Measurements from ENCODE around the gene MAGED2.

MAGED2 gene

GRCh38 chrX:54794028-54794427 is 13.5 kb upstream of the MAGED2 start:
- TF ChIP-seq, protein P1, sequence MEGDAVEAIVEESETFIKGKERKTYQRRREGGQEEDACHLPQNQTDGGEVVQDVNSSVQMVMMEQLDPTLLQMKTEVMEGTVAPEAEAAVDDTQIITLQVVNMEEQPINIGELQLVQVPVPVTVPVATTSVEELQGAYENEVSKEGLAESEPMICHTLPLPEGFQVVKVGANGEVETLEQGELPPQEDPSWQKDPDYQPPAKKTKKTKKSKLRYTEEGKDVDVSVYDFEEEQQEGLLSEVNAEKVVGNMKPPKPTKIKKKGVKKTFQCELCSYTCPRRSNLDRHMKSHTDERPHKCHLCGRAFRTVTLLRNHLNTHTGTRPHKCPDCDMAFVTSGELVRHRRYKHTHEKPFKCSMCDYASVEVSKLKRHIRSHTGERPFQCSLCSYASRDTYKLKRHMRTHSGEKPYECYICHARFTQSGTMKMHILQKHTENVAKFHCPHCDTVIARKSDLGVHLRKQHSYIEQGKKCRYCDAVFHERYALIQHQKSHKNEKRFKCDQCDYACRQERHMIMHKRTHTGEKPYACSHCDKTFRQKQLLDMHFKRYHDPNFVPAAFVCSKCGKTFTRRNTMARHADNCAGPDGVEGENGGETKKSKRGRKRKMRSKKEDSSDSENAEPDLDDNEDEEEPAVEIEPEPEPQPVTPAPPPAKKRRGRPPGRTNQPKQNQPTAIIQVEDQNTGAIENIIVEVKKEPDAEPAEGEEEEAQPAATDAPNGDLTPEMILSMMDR (IDR thresholded peaks at IDR 0.05; ENCODE audit: poor library complexity, severe bottlenecking) = no peak
- no peaks in the 10 kb centered on the region for H3K4me1 ChIP-seq (ENCODE audit: insufficient read depth, poor library complexity, severe bottlenecking)
- no peaks in the 10 kb centered on the region for H3K27me3 ChIP-seq (ENCODE audit: insufficient read depth, poor library complexity, severe bottlenecking)
- DNase-seq (ENCODE audit: low spot score) (no peak), ATAC-seq (ENCODE audit: low read depth) (no peak)
- no peak overlapping the region for H3K27ac ChIP-seq (ENCODE audit: poor library complexity, severe bottlenecking)
- no peaks in the 10 kb centered on the region for H3K36me3 ChIP-seq (ENCODE audit: low read depth)
- no peak overlapping the region for H3K4me3 ChIP-seq (ENCODE audit: severe bottlenecking)
- H3K9me3 ChIP-seq (ENCODE audit: severe bottlenecking) = no peaks in the 10 kb centered on the region

DNA sequence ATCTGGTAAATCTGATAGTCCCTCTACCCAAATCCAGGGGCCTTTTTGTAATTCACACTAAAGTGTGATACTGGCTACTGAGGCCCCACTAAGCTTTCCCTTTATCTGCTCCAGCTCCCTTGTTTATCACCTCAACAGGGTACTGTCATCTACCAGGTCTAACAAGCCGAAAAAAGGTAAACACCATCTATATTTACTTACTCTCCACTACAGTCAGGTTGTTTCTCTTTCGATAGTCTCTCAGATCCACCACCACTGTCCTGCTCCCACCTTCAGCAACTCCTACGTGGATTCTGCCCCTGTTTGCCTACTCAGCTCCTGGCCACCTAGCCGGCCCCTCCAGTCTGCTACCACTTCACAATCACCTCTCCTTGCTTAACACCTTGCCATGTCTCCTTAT is 12.8 kb upstream of the MAGED2 start:
- Histone ChIP-seq H3K4me3 (ENCODE audit: severe bottlenecking) (no peak overlapping the region), H3K27ac (ENCODE audit: poor library complexity, severe bottlenecking) (no peak overlapping the region), H3K36me3 (ENCODE audit: low read depth) (no peaks in the 10 kb centered on the region), H3K4me1 (ENCODE audit: insufficient read depth, poor library complexity, severe bottlenecking) (no peaks in the 10 kb centered on the region), H3K9me3 (ENCODE audit: severe bottlenecking) (no peaks in the 10 kb centered on the region), H3K27me3 (ENCODE audit: insufficient read depth, poor library complexity, severe bottlenecking) (no peaks in the 10 kb centered on the region)
- TF ChIP-seq, protein P1 (IDR thresholded peaks at IDR 0.05; ENCODE audit: poor library complexity, severe bottlenecking) = no peak
- no peak for DNase-seq (ENCODE audit: low spot score)
- ATAC-seq (ENCODE audit: low read depth) = no peak

- no peak for DNase-seq (ENCODE audit: low spot score)
- TF ChIP-seq, protein P1 (IDR thresholded peaks at IDR 0.05; ENCODE audit: poor library complexity, severe bottlenecking) = no peak
- Histone ChIP-seq H3K4me1 (ENCODE audit: insufficient read depth, poor library complexity, severe bottlenecking) (no peaks in the 10 kb centered on the region), H3K4me3 (ENCODE audit: severe bottlenecking) (no peak within 1 kb of the TSS), H3K36me3 (ENCODE audit: low read depth) (no peaks in the 10 kb centered on the region), H3K27ac (ENCODE audit: poor library complexity, severe bottlenecking) (no peak within 1 kb of the TSS), H3K27me3 (ENCODE audit: insufficient read depth, poor library complexity, severe bottlenecking) (no peaks in the 10 kb centered on the region), H3K9me3 (ENCODE audit: severe bottlenecking) (no peaks in the 10 kb centered on the region)
- ATAC-seq (ENCODE audit: low read depth) = no peak
Observed at GRCh38 chrX:54798137-54798536, 9.4 kb upstream of the MAGED2 start, which contains the start of gene ITIH6. Gene ITIH6 (minus strand): TSS chrX:54798255. CDS start chrX:54798210, 45 bp downstream.

- Histone ChIP-seq H3K9me3 (ENCODE audit: severe bottlenecking) (no peaks in the 10 kb centered on the region), H3K27me3 (ENCODE audit: insufficient read depth, poor library complexity, severe bottlenecking) (no peaks in the 10 kb centered on the region), H3K36me3 (ENCODE audit: low read depth) (no peaks in the 10 kb centered on the region), H3K27ac (ENCODE audit: poor library complexity, severe bottlenecking) (no peak overlapping the region), H3K4me1 (ENCODE audit: insufficient read depth, poor library complexity, severe bottlenecking) (no peaks in the 10 kb centered on the region), H3K4me3 (ENCODE audit: severe bottlenecking) (no peak overlapping the region)
- ATAC-seq (ENCODE audit: low read depth) = no peak
- no peak for DNase-seq (ENCODE audit: low spot score)
- TF ChIP-seq, protein P1 (IDR thresholded peaks at IDR 0.05; ENCODE audit: poor library complexity, severe bottlenecking) = no peak
Observed at GRCh38 chrX:54799046-54799445, 8.5 kb upstream of the MAGED2 start.

GRCh38 chrX:54808109-54808604 is 612 bp downstream of the MAGED2 start:
- H3K27me3 ChIP-seq (ENCODE audit: insufficient read depth, poor library complexity, severe bottlenecking) = no peaks in the 10 kb centered on the region
- peaks cover 29% of the 10 kb centered on the region for H3K36me3 ChIP-seq (ENCODE audit: low read depth)
- H3K4me1 ChIP-seq (ENCODE audit: insufficient read depth, poor library complexity, severe bottlenecking) = no peaks in the 10 kb centered on the region
- peak; percentile 40 for ATAC-seq (ENCODE audit: low read depth)
- H3K9me3 ChIP-seq (ENCODE audit: severe bottlenecking) = no peaks in the 10 kb centered on the region
- TF ChIP-seq, protein P1 (IDR thresholded peaks at IDR 0.05; ENCODE audit: poor library complexity, severe bottlenecking) = no peak
- peak overlapping the region; percentile 39 for H3K4me3 ChIP-seq (ENCODE audit: severe bottlenecking)
- no peak for DNase-seq (ENCODE audit: low spot score)
- peak overlapping the region; percentile 26 for H3K27ac ChIP-seq (ENCODE audit: poor library complexity, severe bottlenecking)

Data from RWPE2 (cell line).